Smooth muscle cell (in vitro differentiated cells): ENCODE data around the gene FLOT1. TPM values are rescaled to one million over a fixed set of nuclear protein-coding genes. Genes with fewer than 3 reads are reported as not detected.

Source experiments
- DNase-seq: peaks from one replicate; lab custom pipeline; 2025; ENCODE audit not compliant: unreplicated experiment; lab: John Stamatoyannopoulos, UW
- H2AFZ ChIP-seq: fragments of 200-600 bp; sonication (generic); 2 replicates; pipeline ENCODE4 v1.6.0; 2016; ENCODE audit warnings: antibody characterized with exemption, low read depth, mild to moderate bottlenecking
- H3F3A ChIP-seq: fragments of 200-600 bp; sonication (generic); 2 replicates; pipeline ENCODE4 v1.6.0; 2017; ENCODE audit warnings: antibody characterized with exemption, low read depth
- H3K27ac ChIP-seq: fragments of 200-600 bp; sonication (generic); 2 replicates; pipeline ENCODE4 v1.5.1; 2016; ENCODE audit warnings: low read depth, mild to moderate bottlenecking
- H3K27me3 ChIP-seq: fragments of 200-600 bp; sonication (generic); 2 replicates; pipeline ENCODE4 v1.6.1; 2016; ENCODE audit warnings: low read depth, mild to moderate bottlenecking
- H3K36me3 ChIP-seq: fragments of 200-600 bp; sonication (generic); 2 replicates; pipeline ENCODE4 v1.5.1; 2016; ENCODE audit warnings: low read depth
- H3K4me1 ChIP-seq: fragments of 200-600 bp; sonication (generic); 2 replicates; pipeline ENCODE4 v1.5.1; 2016; ENCODE audit warnings: low read depth
- H3K4me2 ChIP-seq: fragments of 200-600 bp; sonication (generic); 2 replicates; pipeline ENCODE4 v1.6.0; 2016; ENCODE audit warnings: mild to moderate bottlenecking
- H3K4me3 ChIP-seq: fragments of 200-600 bp; sonication (generic); 2 replicates; pipeline ENCODE4 v1.5.1; 2016; ENCODE audit warnings: mild to moderate bottlenecking
- H3K79me2 ChIP-seq: fragments of 200-600 bp; sonication (generic); 2 replicates; pipeline ENCODE4 v1.6.0; 2016; ENCODE audit warnings: low read depth, mild to moderate bottlenecking
- H3K9ac ChIP-seq: fragments of 200-600 bp; sonication (generic); 2 replicates; pipeline ENCODE4 v1.6.0; 2016; ENCODE audit warnings: low read depth
- H3K9me3 ChIP-seq: fragments of 200-600 bp; sonication (generic); replicated peaks from 2 replicates; pipeline ENCODE4 v1.5.1; 2016; ENCODE audit warnings: low read depth
- H4K20me1 ChIP-seq: fragments of 200-600 bp; sonication (generic); 2 replicates; pipeline ENCODE4 v1.6.0; 2016; ENCODE audit warnings: low read depth
- CTCF ChIP-seq: fragments of 200-600 bp; sonication (generic); IDR thresholded peaks from 2 replicates; pipeline ENCODE4 v1.5.1; 2017; ENCODE audit warnings: borderline replicate concordance, mild to moderate bottlenecking, antibody characterized with exemption; ENCODE audit not compliant: insufficient read depth, poor library complexity, severe bottlenecking
- whole genome bisulfite sequencing: methylation state at CpG from one replicate; pipeline ENCODE4 v1.1.7; 2016; ENCODE audit warnings: low lambda C conversion rate; 5-methylcytosine and 5-hydroxymethylcytosine counted together
- polyA plus RNA-seq: library from polyadenylated mRNA; unstranded; fragments of >200 nt; fragmentation: Nextera tagmentation; extraction: Ambion mirVana; gene quantifications from 2 replicates; pipeline ENCODE4 v1.2.1, GENCODE V29; 2016
- total RNA-seq: library from RNA; depleted of rRNA; stranded (reverse); fragments of >200 nt; gene quantifications from 2 replicates; pipeline ENCODE4 v1.2.3, GENCODE V29; 2014

The FLOT1 gene
- total and polyA plus RNA-seq, 2 experiments from 2014 or later = 87.6 to 117 TPM

GRCh38 chr6:30696432-30696831, 46.1 kb downstream of the FLOT1 start:
- Histone ChIP-seq H3K36me3 (no peaks in the 10 kb centered on the region), H3K27me3 (no peaks in the 10 kb centered on the region), H3K9me3 (no peaks in the 10 kb centered on the region), H3F3A (peaks cover 6% of the 10 kb centered on the region), H3K4me1 (no peaks in the 10 kb centered on the region), H3K4me2 (no peak overlapping the region), H3K27ac (no peak overlapping the region), H3K9ac (no peak overlapping the region), H2AFZ (no peak overlapping the region), H3K79me2 (no peaks in the 10 kb centered on the region), H3K4me3 (no peak overlapping the region), H4K20me1 (no peaks in the 10 kb centered on the region)
- WGBS = 92% methylated on average over 5 of the region's 5 CpGs
- no peak for TF ChIP-seq CTCF
- DNase-seq = no peak

GRCh38 chr6:30691208-30691847, 51.2 kb downstream of the FLOT1 start:
- Histone ChIP-seq H3K4me2 (peak overlapping the region; percentile 78), H3K4me3 (peak overlapping the region; percentile 83), H3K27me3 (no peaks in the 10 kb centered on the region), H3K4me1 (peaks cover 22% of the 10 kb centered on the region), H3K9me3 (no peaks in the 10 kb centered on the region), H3K79me2 (peaks cover 25% of the 10 kb centered on the region), H3F3A (peaks cover 11% of the 10 kb centered on the region), H3K9ac (peak overlapping the region; percentile 56), H3K36me3 (no peaks in the 10 kb centered on the region), H3K27ac (peak overlapping the region; percentile 89), H2AFZ (no peak overlapping the region), H4K20me1 (no peaks in the 10 kb centered on the region)
- WGBS = 7% methylated on average over 8 of the region's 8 CpGs
- no peak for TF ChIP-seq CTCF
- DNase-seq = no peak

GRCh38 chr6:30690403-30691207, 51.9 kb downstream of the FLOT1 start, which contains the start of gene NRM:
Gene NRM, minus strand, starts transcription at chr6:30690984. Its CDS starts 10 bp downstream, at chr6:30690974.
- no peaks in the 10 kb centered on the region for H3K36me3 ChIP-seq
- peak within 1 kb of the TSS; percentile 83 for H3K4me3 ChIP-seq
- H3K27ac ChIP-seq = peak within 1 kb of the TSS; percentile 89
- peak within 1 kb of the TSS; percentile 56 for H3K9ac ChIP-seq
- TF ChIP-seq CTCF = no peak
- peaks cover 22% of the 10 kb centered on the region for H3K4me1 ChIP-seq
- no peaks in the 10 kb centered on the region for H3K9me3 ChIP-seq
- peak; percentile 75 for DNase-seq
- H3K27me3 ChIP-seq = no peaks in the 10 kb centered on the region
- 2% methylated on average over 26 of the region's 40 CpGs for WGBS
- H3K4me2 ChIP-seq = peak within 1 kb of the TSS; percentile 78
- H3F3A ChIP-seq = peaks cover 18% of the 10 kb centered on the region
- H4K20me1 ChIP-seq = peaks cover 6% of the 10 kb centered on the region
- peak within 1 kb of the TSS; percentile 64 for H2AFZ ChIP-seq
- H3K79me2 ChIP-seq = peaks cover 33% of the 10 kb centered on the region
